Right lobe of liver (tissue), 4 donors: ENCODE data around the gene LRRC8D.

Experiments used
- CTCF ChIP-seq, 4 donors: fragments of 200-600 bp in 3 of 4; fragments of 450-650 bp in 1 of 4; IDR thresholded peaks; one replicate each; pipeline versions ENCODE4 v1.5.1 to v1.8.0; 2016 to 2022; ENCODE audit warnings: antibody characterized with exemption in 4 of 4, mild to moderate bottlenecking in 2 of 4
- POLR2A ChIP-seq: fragments of 450-650 bp; IDR thresholded peaks from one replicate; pipeline ENCODE4 v1.6.1; 2017; ENCODE audit warnings: antibody characterized with exemption, mild to moderate bottlenecking
- donor health status: DM: no; HTN: no; CAD: no.
- donor health status: DM: no; HTN: no; CAD: no.
- donor health status: DM: no; HTN: yes; CAD: no.

- no peak for TF ChIP-seq CTCF (IDR thresholded peaks at IDR 0.05)
- no peak for TF ChIP-seq POLR2A
These were observed 56.9 kb downstream of the LRRC8D start for GRCh38 chr1:89877756-89878155.
